GM12891 (cell line): ENCODE results near the gene COL25A1.

Experiments used
- PAX5 ChIP-seq: IDR thresholded peaks from 2 replicates; pipeline ENCODE4 v1.6.1; 2011; ENCODE audit warnings: low read length, moderate library complexity, mild to moderate bottlenecking; ENCODE audit not compliant: insufficient read depth, severe bottlenecking
- POLR2A ChIP-seq: IDR thresholded peaks from 2 replicates; pipeline ENCODE4 v1.6.1; 2011; ENCODE audit warnings: low read depth, low read length, control low read depth
- POLR2AphosphoS5 ChIP-seq: IDR thresholded peaks from 2 replicates; pipeline ENCODE4 v1.6.1; 2011; ENCODE audit warnings: low read depth, low read length, control low read depth
- SPI1 ChIP-seq: IDR thresholded peaks from 2 replicates; pipeline ENCODE4 v1.6.1; 2011; ENCODE audit warnings: low read depth, low read length, control low read depth
- TAF1 ChIP-seq: IDR thresholded peaks from 2 replicates; pipeline ENCODE4 v1.6.1; 2011; ENCODE audit warnings: low read depth, low read length, control low read depth

DNA sequence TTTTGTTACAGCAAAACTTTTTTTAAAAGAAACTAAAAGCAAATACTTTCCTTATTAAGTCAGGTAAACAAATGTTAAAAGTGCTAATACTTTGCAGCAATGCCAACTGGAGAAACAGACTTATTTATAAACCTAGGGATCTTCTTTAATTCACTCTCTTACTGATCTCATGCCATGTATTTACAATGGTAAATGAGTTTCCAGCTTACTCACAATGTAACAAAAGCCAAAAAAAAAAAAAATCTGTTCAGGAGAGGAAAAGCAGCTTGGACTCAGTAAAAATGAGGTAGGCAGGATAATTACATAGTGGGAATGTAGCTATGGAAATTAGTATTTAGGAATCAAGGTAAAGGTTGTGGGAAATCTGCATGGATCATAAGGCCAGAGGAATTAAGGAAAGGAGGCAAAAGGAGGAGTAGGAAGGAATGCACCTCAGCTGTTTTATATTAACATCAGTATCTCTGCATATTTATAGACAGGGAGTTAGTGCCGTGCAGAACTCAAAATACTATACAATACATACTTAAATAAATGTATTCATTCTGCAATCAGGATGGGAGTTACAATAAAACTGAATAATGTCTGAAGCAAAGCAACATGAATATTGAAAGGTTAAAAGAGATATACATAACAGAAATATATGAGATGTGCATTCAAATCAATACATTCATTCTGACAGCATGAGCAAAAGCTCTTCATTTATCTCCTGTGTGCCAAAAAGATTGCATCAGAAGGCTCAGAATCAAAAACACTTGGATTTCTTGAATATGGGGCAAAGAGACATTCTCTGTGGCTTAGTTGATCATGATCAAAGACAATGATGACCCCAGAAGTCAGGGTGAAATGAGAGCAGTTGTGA lies 481.7 kb downstream of the COL25A1 start:
- no peak for TF ChIP-seq POLR2AphosphoS5
- no peak for TF ChIP-seq TAF1
- TF ChIP-seq POLR2A: no peak
- TF ChIP-seq PAX5: no peak
- TF ChIP-seq SPI1: no peak
